ENCODE data around the gene TMEM18.

DNA sequence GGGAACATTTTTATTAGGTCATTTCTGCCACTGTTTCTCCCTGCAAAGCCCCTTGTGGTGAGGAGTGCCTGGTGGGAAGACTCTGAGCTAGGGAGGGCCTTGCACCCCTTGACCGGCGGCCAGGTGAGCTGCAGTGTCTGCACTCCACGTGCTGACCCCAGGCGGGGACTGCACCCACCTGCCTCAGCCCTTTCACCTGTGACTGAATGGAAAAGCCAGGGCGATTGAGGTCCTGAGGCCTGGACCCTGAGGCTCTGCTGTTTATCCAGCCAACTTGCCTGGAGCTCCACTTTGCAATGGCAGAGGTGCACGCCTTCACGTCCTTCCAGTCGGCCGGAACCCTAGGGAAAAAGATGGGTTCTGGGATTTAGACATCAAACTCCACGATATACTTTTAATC lies 53.1 kb downstream of the TMEM18 start:
- TF ChIP-seq YY1 (IDR thresholded peaks at IDR 0.05; ENCODE audit: insufficient read depth, insufficient read length) (no peak), SUZ12 (IDR thresholded peaks at IDR 0.05; ENCODE audit: extremely low read depth, insufficient read depth, insufficient read length) (no peak), ZNF274 (IDR thresholded peaks at IDR 0.05; ENCODE audit: low read depth, low read length) (no peak)

Measured in NT2/D1 (cell line).